H9 (cell line): ENCODE measurements around the gene ALG14. TPM values are rescaled to one million over a fixed set of nuclear protein-coding genes. Genes with fewer than 3 reads are reported as not detected.

Experiments used
- DNase-seq: peaks from one replicate; pipeline ENCODE4 v3.0.0-alpha.2; 2017
- H2AFZ ChIP-seq: one replicate; pipeline ENCODE4 v1.6.1; 2013; ENCODE audit warnings: mild to moderate bottlenecking, low read length, control low read depth, moderate library complexity
- H2AK5ac ChIP-seq: 2 replicates; pipeline ENCODE4 v1.6.1; 2013; ENCODE audit warnings: low read length, control low read depth, mixed read lengths; ENCODE audit not compliant: insufficient read length
- H2BK120ac ChIP-seq: one replicate; pipeline ENCODE4 v1.6.1; 2013; ENCODE audit warnings: low read depth, mild to moderate bottlenecking, low read length, control low read depth, inconsistent platforms; ENCODE audit not compliant: poor library complexity, severe bottlenecking
- H2BK12ac ChIP-seq: 2 replicates; pipeline ENCODE4 v1.6.1; 2013; ENCODE audit warnings: low read length, control low read depth, mixed read lengths, low read depth; ENCODE audit not compliant: insufficient read length
- H2BK15ac ChIP-seq: 2 replicates; pipeline ENCODE4 v1.6.1; 2013; ENCODE audit warnings: low read depth, low read length, control low read depth
- H2BK20ac ChIP-seq: one replicate; pipeline ENCODE4 v1.6.1; 2013; ENCODE audit warnings: low read depth, mild to moderate bottlenecking, low read length, control low read depth, inconsistent platforms; ENCODE audit not compliant: poor library complexity, severe bottlenecking
- H2BK5ac ChIP-seq: 2 replicates; pipeline ENCODE4 v1.6.1; 2013; ENCODE audit warnings: low read length, control low read depth, mixed read lengths; ENCODE audit not compliant: insufficient read length
- H3K14ac ChIP-seq: 2 replicates; pipeline ENCODE4 v1.6.1; 2013; ENCODE audit warnings: low read length, control low read depth; ENCODE audit not compliant: insufficient read depth
- H3K18ac ChIP-seq: 2 replicates; pipeline ENCODE4 v1.6.1; 2013; ENCODE audit warnings: low read depth, mild to moderate bottlenecking, mixed read lengths, low read length, control low read depth; ENCODE audit not compliant: insufficient read length
- H3K23ac ChIP-seq: 2 replicates; pipeline ENCODE4 v1.6.1; 2013; ENCODE audit warnings: low read length, control low read depth, mixed read lengths, low read depth; ENCODE audit not compliant: insufficient read length
- H3K23me2 ChIP-seq: 2 replicates; pipeline ENCODE4 v1.6.1; 2013; ENCODE audit warnings: low read depth, mild to moderate bottlenecking, mixed read lengths, low read length, control low read depth; ENCODE audit not compliant: insufficient read length, poor library complexity, severe bottlenecking
- H3K27ac ChIP-seq: 2 replicates; pipeline ENCODE4 v1.5.1; 2013; ENCODE audit warnings: low read length, control low read depth, mixed read lengths, low read depth; ENCODE audit not compliant: insufficient read length
- H3K27me3 ChIP-seq: 2 replicates; pipeline ENCODE4 v1.6.1; 2013; ENCODE audit warnings: low read length, control low read depth, inconsistent platforms; ENCODE audit not compliant: insufficient read depth
- H3K4ac ChIP-seq: 2 replicates; pipeline ENCODE4 v1.6.1; 2013; ENCODE audit warnings: low read depth, mild to moderate bottlenecking, control low read depth, inconsistent platforms, low read length, moderate library complexity
- H3K4me1 ChIP-seq: 2 replicates; pipeline ENCODE4 v1.6.1; 2013; ENCODE audit warnings: low read length, control low read depth, inconsistent platforms; ENCODE audit not compliant: insufficient read depth
- H3K4me2 ChIP-seq: 2 replicates; pipeline ENCODE4 v1.6.1; 2013; ENCODE audit warnings: low read length, control low read depth, mixed read lengths; ENCODE audit not compliant: insufficient read length, insufficient read depth
- H3K56ac ChIP-seq: 2 replicates; pipeline ENCODE4 v1.6.1; 2013; ENCODE audit warnings: low read depth, mild to moderate bottlenecking, mixed read lengths, low read length, control low read depth; ENCODE audit not compliant: insufficient read length
- H3K79me1 ChIP-seq: 2 replicates; pipeline ENCODE4 v1.6.1; 2013; ENCODE audit warnings: low read depth, mild to moderate bottlenecking, moderate library complexity, low read length, control low read depth, inconsistent platforms; ENCODE audit not compliant: insufficient read depth, poor library complexity, severe bottlenecking
- H3K79me2 ChIP-seq: 2 replicates; pipeline ENCODE4 v1.6.1; 2013; ENCODE audit warnings: low read length, control low read depth, inconsistent platforms; ENCODE audit not compliant: insufficient read depth
- H3K9ac ChIP-seq: 2 replicates; pipeline ENCODE4 v1.6.1; 2013; ENCODE audit warnings: low read length, control low read depth, mixed read lengths; ENCODE audit not compliant: insufficient read length; ENCODE audit errors: extremely low read depth
- H3K9me3 ChIP-seq: one replicate; pipeline ENCODE4 v1.6.1; 2013; ENCODE audit warnings: low read depth, low read length, inconsistent platforms; ENCODE audit not compliant: control insufficient read depth
- H3T11ph ChIP-seq: one replicate; pipeline ENCODE4 v1.6.1; 2013; ENCODE audit warnings: mild to moderate bottlenecking, low read length, control low read depth, inconsistent platforms
- H4K20me1 ChIP-seq: one replicate; pipeline ENCODE4 v1.6.1; 2013; ENCODE audit not compliant: control insufficient read depth, insufficient read length, insufficient read depth
- H4K5ac ChIP-seq: 2 replicates; pipeline ENCODE4 v1.6.1; 2013; ENCODE audit warnings: low read depth, mild to moderate bottlenecking, mixed read lengths, low read length, control low read depth; ENCODE audit not compliant: insufficient read length
- H4K8ac ChIP-seq: replicated peaks from 2 replicates; pipeline ENCODE4 v1.6.1; 2013; ENCODE audit warnings: low read length, control low read depth, mixed read lengths, low read depth; ENCODE audit not compliant: insufficient read length
- H4K91ac ChIP-seq: 2 replicates; pipeline ENCODE4 v1.6.1; 2013; ENCODE audit warnings: low read depth, mild to moderate bottlenecking, moderate library complexity, mixed read lengths, low read length, control low read depth; ENCODE audit not compliant: insufficient read length
- H3K27ac Mint-ChIP-seq, 3 experiments: 2 replicates in 2 of 3; 3 replicates in 1 of 3; pipeline ENCODE4 v1.8.0; 2020 to 2021; ENCODE audit warnings: mixed read lengths in 3 of 3, mild to moderate bottlenecking in 1 of 3, moderate library complexity in 1 of 3
- H3K27me3 Mint-ChIP-seq: 2 replicates; pipeline ENCODE4 v1.8.0; 2021; ENCODE audit warnings: low read depth, mild to moderate bottlenecking, moderate library complexity, mixed read lengths
- H3K36me3 Mint-ChIP-seq, 3 experiments: 2 replicates in 2 of 3; 3 replicates in 1 of 3; pipeline ENCODE4 v1.8.0; 2020 to 2021; ENCODE audit warnings: low read depth in 3 of 3, mixed read lengths in 3 of 3; ENCODE audit not compliant: insufficient read depth in 1 of 3
- H3K4me1 Mint-ChIP-seq, 2 experiments: 2 replicates each; pipeline ENCODE4 v1.8.0; 2020; ENCODE audit warnings: mixed read lengths in 2 of 2
- H3K4me3 Mint-ChIP-seq, 2 experiments: 2 replicates in 1 of 2; 3 replicates in 1 of 2; pipeline ENCODE4 v1.8.0; 2020 to 2021; ENCODE audit warnings: mild to moderate bottlenecking in 2 of 2, mixed read lengths in 2 of 2, moderate library complexity in 1 of 2
- H3K9me3 Mint-ChIP-seq, 2 experiments: 2 replicates in 1 of 2; 3 replicates in 1 of 2; pipeline ENCODE4 v1.8.0; 2020; ENCODE audit warnings: mild to moderate bottlenecking in 2 of 2, mixed read lengths in 2 of 2, moderate library complexity in 1 of 2
- WGBS: extraction: QIAGEN DNeasy Blood & Tissue Kit; methylation state at CpG from one replicate; pipeline ENCODE4 v1.1.7; 2013; ENCODE audit warnings: missing lambda C conversion rate, low lambda C conversion rate, mixed read lengths; ENCODE audit not compliant: insufficient read length; ENCODE audit errors: extremely low coverage; 5-methylcytosine and 5-hydroxymethylcytosine counted together
- total RNA-seq: library from RNA; stranded (reverse); gene quantifications from 2 replicates; pipeline ENCODE4 v1.2.1, GENCODE V29; 2021
- TF ChIP-seq, protein P1 (sequence below): fragments of 200-600 bp; sonication (generic); conservative IDR thresholded peaks from 3 replicates; pipeline ENCODE4 v1.8.0; 2021; ENCODE audit warnings: antibody characterized with exemption, mild to moderate bottlenecking

ALG14 gene
- total RNA-seq, 1 experiment from 2014 or later: 2.5 TPM

DNA sequence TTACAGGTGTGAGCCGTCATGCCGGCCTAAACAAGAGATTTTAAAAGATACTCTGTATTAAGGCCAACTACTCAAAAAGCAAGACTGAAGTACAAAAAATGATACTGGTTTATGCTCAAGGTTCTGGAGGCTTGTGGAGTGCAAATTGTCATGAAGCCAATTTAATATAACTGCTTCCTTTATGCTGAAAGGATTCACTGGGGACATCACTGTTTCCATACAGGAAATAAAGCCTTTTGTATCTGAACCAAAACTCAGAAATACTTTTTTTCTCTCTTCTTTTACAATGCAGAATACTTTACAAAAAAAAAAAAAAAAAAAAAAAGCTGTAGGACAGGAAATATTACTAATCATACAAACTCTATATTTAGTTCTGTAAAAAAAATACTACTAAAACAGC lies 90.4 kb downstream of the ALG14 start:
- no CpG with 5 or more reads among the region's 2 CpGs for WGBS

More for the DNA sequence above, 90.4 kb downstream of the ALG14 start:
- no peak overlapping the region for H3K9ac ChIP-seq
- Mint-ChIP-seq H3K4me1 (0 out of 4 replicates have a peak, but pooled peaks cover 0 to 3% of the 10 kb centered on the region in 2 experiments), H3K9me3 (no peaks in the 10 kb centered on the region), H3K27ac (no peak overlapping the region), H3K36me3 (no peaks in the 10 kb centered on the region), H3K27me3 (no peaks in the 10 kb centered on the region), H3K4me3 (no peak overlapping the region)
- H3K4ac ChIP-seq: no peak overlapping the region
- H3K79me1 ChIP-seq: no peaks in the 10 kb centered on the region
- no peak overlapping the region for H2AK5ac ChIP-seq
- H3K27ac ChIP-seq: no peak overlapping the region
- H3K27me3 ChIP-seq: no peaks in the 10 kb centered on the region
- H3K56ac ChIP-seq: no peak overlapping the region
- no peaks in the 10 kb centered on the region for H4K20me1 ChIP-seq
- H3T11ph ChIP-seq: no peak overlapping the region
- H2BK12ac ChIP-seq: no peak overlapping the region
- TF ChIP-seq, protein P1, sequence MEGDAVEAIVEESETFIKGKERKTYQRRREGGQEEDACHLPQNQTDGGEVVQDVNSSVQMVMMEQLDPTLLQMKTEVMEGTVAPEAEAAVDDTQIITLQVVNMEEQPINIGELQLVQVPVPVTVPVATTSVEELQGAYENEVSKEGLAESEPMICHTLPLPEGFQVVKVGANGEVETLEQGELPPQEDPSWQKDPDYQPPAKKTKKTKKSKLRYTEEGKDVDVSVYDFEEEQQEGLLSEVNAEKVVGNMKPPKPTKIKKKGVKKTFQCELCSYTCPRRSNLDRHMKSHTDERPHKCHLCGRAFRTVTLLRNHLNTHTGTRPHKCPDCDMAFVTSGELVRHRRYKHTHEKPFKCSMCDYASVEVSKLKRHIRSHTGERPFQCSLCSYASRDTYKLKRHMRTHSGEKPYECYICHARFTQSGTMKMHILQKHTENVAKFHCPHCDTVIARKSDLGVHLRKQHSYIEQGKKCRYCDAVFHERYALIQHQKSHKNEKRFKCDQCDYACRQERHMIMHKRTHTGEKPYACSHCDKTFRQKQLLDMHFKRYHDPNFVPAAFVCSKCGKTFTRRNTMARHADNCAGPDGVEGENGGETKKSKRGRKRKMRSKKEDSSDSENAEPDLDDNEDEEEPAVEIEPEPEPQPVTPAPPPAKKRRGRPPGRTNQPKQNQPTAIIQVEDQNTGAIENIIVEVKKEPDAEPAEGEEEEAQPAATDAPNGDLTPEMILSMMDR: no peak
- no peak overlapping the region for H4K91ac ChIP-seq
- no peak overlapping the region for H2BK120ac ChIP-seq
- no peaks in the 10 kb centered on the region for H3K9me3 ChIP-seq
- H3K18ac ChIP-seq: no peak overlapping the region
- H4K8ac ChIP-seq: no peak overlapping the region
- H3K14ac ChIP-seq: no peak overlapping the region
- H3K4me2 ChIP-seq: no peak overlapping the region
- no peak overlapping the region for H2BK20ac ChIP-seq
- H2BK15ac ChIP-seq: no peak overlapping the region
- H3K79me2 ChIP-seq: no peaks in the 10 kb centered on the region
- no peak overlapping the region for H2BK5ac ChIP-seq
- no peak overlapping the region for H4K5ac ChIP-seq
- no peak overlapping the region for H2AFZ ChIP-seq
- no peak overlapping the region for H3K23ac ChIP-seq
- H3K23me2 ChIP-seq: no peaks in the 10 kb centered on the region
- H3K4me1 ChIP-seq: no peaks in the 10 kb centered on the region
- DNase-seq: no peak
